ENCODE results near the gene BRIP1. TPM values are rescaled to one million over a fixed set of nuclear protein-coding genes. Genes with fewer than 3 reads are reported as not detected.
"Not testable (repeated sequence)": the region's sequence is repeated elsewhere in the genome, so short reads cannot be mapped to it uniquely, and the experiment has no call there.

BRIP1 gene
- total RNA-seq, 2 donors from 2014 or later = 24.1 to 24.3 TPM

DNA sequence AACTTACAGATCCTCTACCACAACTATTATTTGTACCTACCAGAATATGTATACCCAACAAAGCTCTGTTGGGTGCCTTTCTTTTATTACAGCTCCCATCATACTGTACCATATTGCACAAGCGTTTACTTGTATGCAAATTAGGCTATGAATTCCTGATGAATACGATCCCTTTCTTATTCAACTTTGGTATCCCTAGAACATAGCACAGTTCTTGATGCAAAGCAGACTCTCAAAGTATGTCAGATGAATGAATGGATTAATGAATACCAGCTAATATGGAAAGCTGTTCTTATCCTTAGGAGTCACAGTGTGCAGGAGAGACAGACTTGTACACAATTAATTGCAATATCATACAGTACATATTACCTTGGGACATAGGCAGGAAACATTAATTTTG is 192.6 kb downstream of the BRIP1 start:
- peaks cover 0 to 3% of the 10 kb centered on the region in 2 donors for H3K9me3 Mint-ChIP-seq
- H3K36me3 Mint-ChIP-seq = no peaks in the 10 kb centered on the region
- no peak for DNase-seq (ENCODE audit: low spot score in 2 of 2)
- no peak for ATAC-seq
- H3K27ac Mint-ChIP-seq = no peak overlapping the region

DNA sequence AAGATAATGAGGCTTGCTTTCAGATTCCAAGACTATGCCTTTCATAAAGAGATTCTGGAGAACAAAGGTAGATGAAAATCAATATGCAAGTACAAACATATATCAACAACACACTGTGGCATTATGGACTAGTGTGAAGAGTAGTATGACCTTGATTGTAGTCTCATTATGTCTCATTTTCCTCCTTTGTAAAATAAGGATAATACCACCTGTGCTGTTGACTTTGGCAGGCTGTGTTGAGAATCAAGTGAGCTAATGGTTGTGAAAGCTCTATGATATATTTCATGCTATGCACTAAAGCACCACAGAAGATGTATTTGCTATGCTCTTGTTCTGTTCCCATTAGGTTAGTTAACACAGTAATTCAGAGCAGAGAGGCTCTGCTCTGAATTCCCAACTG is 193.8 kb downstream of the BRIP1 start:
- ATAC-seq = no peak
- Mint-ChIP-seq H3K27ac (no peak overlapping the region), H3K36me3 (no peaks in the 10 kb centered on the region), H3K9me3 (peaks cover 0 to 3% of the 10 kb centered on the region in 2 donors)
- DNase-seq (ENCODE audit: low spot score in 2 of 2) = no peak

DNA sequence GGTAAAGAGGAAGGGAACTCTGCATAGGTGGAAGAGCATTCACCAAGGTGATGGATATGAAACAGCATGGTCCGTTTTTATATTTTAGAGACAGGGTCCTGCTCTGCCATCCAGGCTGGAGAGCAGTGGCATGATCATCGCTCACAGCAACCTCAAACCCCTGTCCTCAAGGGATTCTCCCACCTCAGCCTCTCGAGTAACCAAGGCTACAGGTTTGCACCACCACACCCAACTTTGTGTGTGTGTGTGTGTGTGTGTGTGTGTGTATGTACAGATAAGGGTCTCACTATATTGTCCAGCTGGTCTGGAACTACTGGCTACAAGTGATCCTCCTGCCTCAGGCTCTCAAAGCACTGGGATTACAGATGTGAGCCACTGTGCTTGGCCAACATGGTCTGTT is 194.8 kb downstream of the BRIP1 start:
- DNase-seq (ENCODE audit: low spot score in 2 of 2) = no peak
- H3K27ac Mint-ChIP-seq = no peak overlapping the region
- H3K9me3 Mint-ChIP-seq = no peaks in the 10 kb centered on the region
- ATAC-seq = no peak
- H3K36me3 Mint-ChIP-seq = no peaks in the 10 kb centered on the region

DNA sequence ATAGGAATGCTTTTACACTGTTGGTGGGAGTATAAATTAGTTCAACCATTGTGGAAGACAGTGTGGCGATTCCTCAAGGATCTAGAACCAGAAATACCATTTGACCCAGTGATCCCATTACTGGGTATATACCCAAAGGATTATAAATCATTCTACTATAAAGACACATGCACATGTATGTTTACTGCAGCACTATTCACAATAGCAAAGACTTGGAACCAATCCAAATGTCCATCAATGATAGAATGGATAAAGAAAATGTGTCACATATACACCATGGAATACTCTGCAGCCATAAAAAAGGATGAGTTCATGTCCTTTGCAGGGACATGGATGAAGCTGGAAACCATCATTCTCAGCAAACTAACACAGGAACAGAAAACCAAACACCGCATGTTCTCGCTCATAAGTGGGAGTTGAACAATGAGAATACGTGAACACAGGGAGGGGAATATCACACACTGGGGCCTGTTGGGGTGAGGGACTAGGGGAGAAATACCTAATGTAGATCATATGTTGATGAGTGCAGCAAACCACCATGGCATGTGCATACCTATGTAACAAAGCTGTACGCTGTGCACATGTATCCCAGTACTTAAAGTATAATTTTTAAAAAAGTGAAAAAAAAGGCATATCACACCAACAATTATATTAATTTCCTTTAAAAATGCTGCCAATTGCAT is 196.8 kb downstream of the BRIP1 start:
- DNase-seq (ENCODE audit: low spot score in 2 of 2); H3K36me3 Mint-ChIP-seq; H3K27ac Mint-ChIP-seq; H3K9me3 Mint-ChIP-seq; ATAC-seq: not testable (repeated sequence)

DNA sequence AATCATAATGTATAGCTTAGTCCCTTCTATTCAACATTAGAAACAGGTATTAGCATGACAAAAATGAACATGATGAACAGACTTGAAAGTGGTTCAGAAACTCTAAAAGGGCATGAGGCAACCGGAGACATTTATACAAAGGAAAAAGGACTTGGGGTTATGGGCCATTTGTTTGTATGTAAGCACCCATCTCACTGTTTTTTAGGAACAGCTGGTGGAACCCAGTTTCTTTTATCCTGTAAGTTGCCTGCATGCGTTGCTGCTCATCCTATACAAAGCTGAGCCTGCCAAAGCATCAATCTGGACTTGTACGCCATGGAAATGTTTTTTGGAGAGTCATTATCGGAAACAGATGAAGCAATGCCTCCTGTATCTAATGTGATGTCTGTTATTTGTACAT is 200.0 kb downstream of the BRIP1 start:
- DNase-seq (ENCODE audit: low spot score in 2 of 2) (no peak), ATAC-seq (no peak)
- Mint-ChIP-seq H3K36me3 (no peaks in the 10 kb centered on the region), H3K27ac (no peak overlapping the region), H3K9me3 (no peaks in the 10 kb centered on the region)

DNA sequence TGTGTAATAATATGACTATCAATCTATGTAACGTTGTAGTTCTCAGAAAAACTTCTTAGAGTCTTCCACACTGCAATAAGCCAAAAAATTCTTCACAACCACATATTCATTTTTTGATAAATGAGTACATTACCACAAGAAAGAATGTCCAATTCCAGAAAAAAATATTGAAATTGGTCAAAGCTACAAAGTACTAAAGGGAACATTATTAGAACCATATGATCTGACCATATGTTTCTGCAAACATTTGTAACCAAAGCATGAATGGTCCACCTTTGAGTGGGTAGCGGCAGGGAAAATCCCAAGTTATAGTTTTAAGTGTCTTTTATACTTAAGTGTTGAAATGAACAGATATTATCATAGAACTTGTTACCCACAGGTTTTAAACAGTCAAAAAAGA is 200.6 kb downstream of the BRIP1 start:
- no peaks in the 10 kb centered on the region for H3K9me3 Mint-ChIP-seq
- ATAC-seq (no peak), DNase-seq (ENCODE audit: low spot score in 2 of 2) (no peak)
- no peak overlapping the region for H3K27ac Mint-ChIP-seq
- H3K36me3 Mint-ChIP-seq = no peaks in the 10 kb centered on the region

DNA sequence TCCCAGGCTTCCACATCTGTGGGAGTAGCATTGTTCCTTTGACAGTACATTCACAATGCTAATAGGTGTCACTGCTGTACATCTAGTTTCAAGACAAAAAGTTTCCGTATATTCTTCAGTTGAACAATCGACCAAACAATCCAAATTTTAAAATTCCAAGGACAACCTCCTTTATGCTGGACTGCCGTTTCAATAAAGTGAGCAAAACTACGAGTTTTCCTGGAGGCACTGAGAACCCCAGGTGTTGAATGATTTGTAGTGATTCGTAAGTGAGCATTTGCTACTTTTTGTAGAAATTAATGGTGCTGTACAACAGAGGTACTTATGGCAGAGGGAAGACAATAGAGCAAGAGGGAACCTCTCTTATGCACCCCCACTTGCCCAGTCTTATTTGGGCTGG is 201.1 kb downstream of the BRIP1 start:
- no peak overlapping the region for H3K27ac Mint-ChIP-seq
- H3K36me3 Mint-ChIP-seq = no peaks in the 10 kb centered on the region
- ATAC-seq (no peak), DNase-seq (ENCODE audit: low spot score in 2 of 2) (no peak)
- no peaks in the 10 kb centered on the region for H3K9me3 Mint-ChIP-seq

DNA sequence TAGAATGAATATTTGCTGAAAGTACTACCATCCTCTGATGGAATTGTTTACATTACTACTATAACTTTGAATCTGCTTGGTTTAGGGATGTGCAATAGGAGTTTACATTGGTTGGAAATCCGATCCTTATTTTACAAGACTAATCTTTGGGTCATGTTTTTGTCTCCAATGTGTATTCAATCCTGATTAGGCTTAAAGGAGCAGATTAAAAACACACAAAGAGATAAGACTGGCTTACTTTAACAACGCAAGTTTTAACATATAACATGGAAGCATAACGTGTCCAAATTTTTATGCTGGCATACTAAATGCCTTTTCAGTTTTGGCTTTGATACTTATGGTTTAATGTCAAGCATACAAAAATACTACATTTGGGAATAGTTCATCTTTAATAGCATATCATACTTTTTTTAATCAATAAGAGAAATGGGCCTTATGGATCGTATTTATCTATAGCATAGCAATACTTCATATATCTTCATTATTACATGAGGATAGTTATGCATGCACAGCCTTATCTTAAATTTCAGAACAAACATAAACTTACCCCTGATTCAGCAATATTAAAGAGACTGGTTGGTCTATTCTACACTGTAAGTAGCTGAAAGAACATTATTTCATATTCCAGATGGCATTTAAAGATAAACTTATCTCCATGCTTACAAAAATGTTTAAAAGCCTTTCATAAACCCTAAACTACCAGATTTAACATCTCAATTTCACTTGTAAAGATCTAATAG is 202.4 kb downstream of the BRIP1 start:
- Mint-ChIP-seq H3K27ac (no peak overlapping the region), H3K9me3 (no peaks in the 10 kb centered on the region), H3K36me3 (no peaks in the 10 kb centered on the region)
- DNase-seq (ENCODE audit: low spot score in 2 of 2) (no peak), ATAC-seq (no peak)

DNA sequence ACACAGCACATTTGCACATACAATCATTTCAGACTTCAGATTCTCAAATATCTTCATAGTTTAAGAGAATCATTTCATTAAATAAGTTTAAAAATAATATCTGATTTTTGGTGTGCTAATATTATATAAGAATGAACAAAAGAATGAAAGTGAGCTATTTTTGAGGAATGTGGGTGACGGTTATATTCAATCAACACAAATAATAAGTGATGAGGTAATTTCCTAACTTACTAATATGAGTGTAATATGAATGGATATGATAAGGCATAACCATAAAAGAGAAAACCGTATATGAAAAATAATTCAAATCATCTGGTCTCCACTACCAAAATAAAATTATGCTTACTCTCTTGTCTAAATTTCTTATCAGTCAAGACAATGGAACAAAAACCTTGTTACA is 203.9 kb downstream of the BRIP1 start:
- Mint-ChIP-seq H3K9me3 (no peaks in the 10 kb centered on the region), H3K36me3 (no peaks in the 10 kb centered on the region), H3K27ac (no peak overlapping the region)
- DNase-seq (ENCODE audit: low spot score in 2 of 2) (no peak), ATAC-seq (no peak)

DNA sequence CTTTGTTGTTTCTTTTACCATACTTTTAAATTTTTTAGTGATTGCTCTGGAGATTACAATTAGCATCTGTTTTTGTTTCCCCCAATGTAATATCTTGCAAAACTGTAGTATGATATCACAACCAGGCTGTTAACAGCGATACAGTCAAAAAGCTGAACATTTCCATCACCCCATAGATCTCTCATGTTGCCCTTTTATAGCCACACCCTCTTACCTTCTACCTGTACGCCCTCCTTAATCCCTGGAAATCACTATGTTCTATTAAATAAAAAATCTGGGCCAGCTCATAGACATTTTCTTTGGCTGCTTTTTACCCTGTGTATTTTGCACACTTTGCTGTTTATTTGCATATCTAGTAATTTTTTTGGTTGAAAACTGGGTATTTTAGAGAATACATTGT is 205.1 kb downstream of the BRIP1 start:
- ATAC-seq (no peak), DNase-seq (ENCODE audit: low spot score in 2 of 2) (no peak)
- H3K9me3 Mint-ChIP-seq = peaks cover 0 to 4% of the 10 kb centered on the region in 2 donors
- H3K27ac Mint-ChIP-seq = no peak overlapping the region
- no peaks in the 10 kb centered on the region for H3K36me3 Mint-ChIP-seq

DNA sequence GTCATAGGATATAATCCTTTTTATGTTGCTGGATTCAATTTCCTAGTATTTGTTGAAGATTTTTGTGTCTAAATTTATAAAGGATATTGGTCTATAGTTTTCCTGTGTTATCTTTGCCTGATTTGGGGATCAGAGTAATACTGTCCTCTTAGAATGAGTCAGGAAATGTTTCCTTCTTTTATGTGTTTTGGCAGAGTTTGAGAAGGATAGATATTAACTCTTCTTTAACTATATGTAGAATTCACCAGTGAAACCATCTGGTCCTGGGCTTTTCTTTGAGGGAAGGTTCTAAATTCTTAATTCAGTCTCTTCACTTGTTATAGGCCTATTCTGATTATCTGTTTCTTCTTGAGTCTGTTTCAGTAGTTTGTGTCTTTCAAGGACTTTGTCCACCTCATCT is 206.0 kb downstream of the BRIP1 start:
- Mint-ChIP-seq H3K36me3 (peaks cover 0 to under 1% of the 10 kb centered on the region in 2 donors), H3K9me3 (peaks cover 0 to 5% of the 10 kb centered on the region in 2 donors), H3K27ac (no peak overlapping the region)
- ATAC-seq = no peak
- no peak for DNase-seq (ENCODE audit: low spot score in 2 of 2)

DNA sequence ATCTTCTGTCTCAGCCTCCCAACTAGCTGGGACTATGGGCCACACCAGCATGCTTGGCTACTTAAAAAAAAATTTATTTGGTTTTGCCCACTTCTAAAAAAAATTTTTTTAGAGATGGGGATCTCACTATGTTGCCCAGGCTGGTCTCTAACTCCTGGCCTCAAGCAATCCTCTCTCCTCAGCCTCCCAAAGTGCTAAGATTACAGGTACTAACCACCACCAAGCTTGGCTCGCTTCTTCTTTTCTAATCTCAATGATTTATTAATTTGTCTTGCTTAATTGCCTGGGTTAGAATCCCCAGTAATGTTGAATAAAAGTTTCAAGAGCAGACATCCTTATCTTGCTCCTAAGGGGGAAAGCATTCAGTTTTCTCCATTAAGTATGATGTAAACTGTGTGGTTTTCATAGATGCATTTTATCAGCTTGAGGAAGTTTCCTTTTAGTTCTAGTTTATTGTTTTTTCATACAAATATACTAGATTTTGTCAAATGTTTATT is 206.6 kb downstream of the BRIP1 start:
- DNase-seq (ENCODE audit: low spot score in 2 of 2) (no peak), ATAC-seq (no peak)
- Mint-ChIP-seq H3K9me3 (peaks cover 0 to 8% of the 10 kb centered on the region in 2 donors), H3K36me3 (peaks cover 4 to 6% of the 10 kb centered on the region in 2 donors), H3K27ac (no peak overlapping the region)

DNA sequence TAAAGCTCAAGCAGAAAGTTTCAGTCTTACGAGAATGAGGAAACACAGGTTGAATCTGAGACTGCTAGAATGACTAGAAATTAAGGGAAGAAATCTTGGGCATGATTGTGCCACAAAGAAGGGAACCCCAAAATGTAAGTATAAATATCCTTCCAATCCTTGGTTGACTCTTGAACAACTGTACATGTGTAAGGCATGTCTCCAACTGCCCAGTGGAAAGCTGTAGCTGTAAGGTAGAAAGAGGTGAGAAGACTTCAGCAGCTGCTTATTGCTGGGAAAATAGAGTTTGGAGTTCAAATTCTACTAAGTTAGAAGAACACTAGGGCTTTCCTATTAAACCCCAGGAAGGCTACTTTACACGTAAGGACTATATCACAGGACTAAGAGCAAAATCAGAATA is 212.6 kb downstream of the BRIP1 start:
- DNase-seq (ENCODE audit: low spot score in 2 of 2) = no peak
- H3K36me3 Mint-ChIP-seq = peaks cover 10 to 13% of the 10 kb centered on the region in 2 donors
- H3K27ac Mint-ChIP-seq = no peak overlapping the region
- peaks cover 5 to 17% of the 10 kb centered on the region in 2 donors for H3K9me3 Mint-ChIP-seq
- no peak for ATAC-seq

DNA sequence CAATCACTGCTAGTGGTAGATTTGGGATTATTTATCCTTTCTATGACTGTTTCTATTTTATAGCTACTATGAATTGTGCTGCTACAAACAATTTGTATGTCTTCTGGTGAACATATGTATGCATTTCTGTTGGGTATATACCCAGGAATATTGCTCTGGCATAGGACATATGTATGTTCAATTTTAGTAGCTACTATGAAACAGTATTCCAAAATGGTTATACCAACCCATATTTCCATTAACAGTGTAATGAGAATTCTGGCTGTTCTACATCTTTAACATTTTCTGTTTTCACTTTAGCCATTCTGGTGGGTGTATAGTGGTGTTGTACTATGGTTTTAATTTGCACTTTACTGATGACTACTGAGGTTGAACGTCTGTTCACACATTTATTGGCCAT is 214.7 kb downstream of the BRIP1 start:
- ATAC-seq = no peak
- Mint-ChIP-seq H3K27ac (no peak overlapping the region), H3K36me3 (peaks cover 10 to 13% of the 10 kb centered on the region in 2 donors), H3K9me3 (peaks cover 5 to 17% of the 10 kb centered on the region in 2 donors)
- no peak for DNase-seq (ENCODE audit: low spot score in 2 of 2)

DNA sequence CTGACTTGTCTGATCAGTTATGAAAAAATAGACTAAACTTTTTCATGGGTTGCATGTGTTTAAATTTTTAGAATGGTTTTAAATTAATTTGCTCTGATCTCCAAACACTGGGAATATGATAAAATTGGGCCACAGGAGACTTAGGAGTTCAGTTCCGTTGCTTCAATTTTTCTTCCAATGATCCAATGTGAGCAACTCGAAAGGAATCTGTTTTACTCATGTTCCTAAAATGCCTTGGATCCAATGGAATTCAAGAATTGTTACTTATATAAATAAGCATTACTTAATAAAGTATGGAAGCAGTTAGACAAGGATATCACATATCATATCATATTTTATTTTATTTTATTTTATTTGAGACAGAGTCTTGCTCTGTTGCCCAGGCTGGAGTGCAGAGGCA is 216.3 kb downstream of the BRIP1 start:
- peaks cover 8 to 10% of the 10 kb centered on the region in 2 donors for H3K36me3 Mint-ChIP-seq
- DNase-seq (ENCODE audit: low spot score in 2 of 2) (no peak), ATAC-seq (no peak)
- H3K27ac Mint-ChIP-seq = no peak overlapping the region
- peaks cover 5 to 12% of the 10 kb centered on the region in 2 donors for H3K9me3 Mint-ChIP-seq

DNA sequence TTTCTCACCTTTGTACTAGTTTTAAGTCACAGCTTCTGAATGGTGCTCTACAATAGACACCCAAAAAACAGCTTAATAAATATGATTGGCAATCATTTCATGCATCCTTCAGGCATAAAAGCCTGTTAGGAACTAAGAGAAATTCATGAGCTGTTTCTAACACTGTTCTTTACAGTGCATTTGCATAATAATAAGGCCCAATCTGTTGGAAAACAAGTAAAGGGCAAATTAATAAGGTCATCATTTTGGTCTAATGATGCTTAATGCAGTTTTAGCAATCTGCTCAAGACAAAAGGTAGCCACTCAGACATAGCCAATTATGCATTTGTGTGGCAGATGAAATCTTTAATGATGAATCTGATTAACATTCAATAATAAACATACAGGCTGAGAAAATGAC is 216.8 kb downstream of the BRIP1 start:
- no peak for DNase-seq (ENCODE audit: low spot score in 2 of 2)
- no peak for ATAC-seq

DNA sequence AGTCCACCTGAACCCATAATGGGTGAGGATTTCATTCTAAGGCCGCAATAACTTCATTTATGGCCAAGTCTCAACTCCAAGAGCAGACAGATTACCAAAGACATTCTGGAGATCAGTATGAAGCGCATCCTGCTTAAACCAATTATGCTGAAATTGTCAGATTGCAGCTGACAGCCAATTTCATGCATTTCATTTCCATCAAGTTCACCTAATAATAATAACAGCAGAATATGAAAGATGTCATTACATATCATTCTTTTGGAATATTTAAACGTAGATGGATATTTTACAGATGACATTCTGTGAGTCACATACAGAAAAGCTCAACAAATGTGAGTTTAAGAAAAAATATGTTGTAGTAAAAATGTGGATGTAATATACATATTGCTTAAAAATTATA is 217.4 kb downstream of the BRIP1 start:
- H3K27ac Mint-ChIP-seq = no peak overlapping the region
- DNase-seq (ENCODE audit: low spot score in 2 of 2) = no peak

More for the DNA sequence above, 216.8 kb downstream of the BRIP1 start:
- Mint-ChIP-seq H3K36me3 (peaks cover 5 to 6% of the 10 kb centered on the region in 2 donors), H3K9me3 (peaks cover 5 to 6% of the 10 kb centered on the region in 2 donors), H3K27ac (no peak overlapping the region)

More for the DNA sequence above, 217.4 kb downstream of the BRIP1 start:
- H3K36me3 Mint-ChIP-seq = peaks cover 5% of the 10 kb centered on the region in 2 donors
- peaks cover 4% of the 10 kb centered on the region in 2 donors for H3K9me3 Mint-ChIP-seq
- no peak for ATAC-seq

Measured in activated naive CD4-positive, alpha-beta T cell treated with anti-CD3 and anti-CD28 coated beads, Interleukin-2, amount 50 U/mL, for 72 hours (primary cell).